H9 (cell line): ENCODE measurements around the gene CCBE1. TPM values are rescaled to one million over a fixed set of nuclear protein-coding genes. Genes with fewer than 3 reads are reported as not detected.

Experiments used
- DNase-seq: peaks from one replicate; pipeline ENCODE4 v3.0.0-alpha.2; 2017
- H2AFZ ChIP-seq: one replicate; pipeline ENCODE4 v1.6.1; 2013; ENCODE audit warnings: mild to moderate bottlenecking, low read length, control low read depth, moderate library complexity
- H2AK5ac ChIP-seq: 2 replicates; pipeline ENCODE4 v1.6.1; 2013; ENCODE audit warnings: low read length, control low read depth, mixed read lengths; ENCODE audit not compliant: insufficient read length
- H2BK120ac ChIP-seq: one replicate; pipeline ENCODE4 v1.6.1; 2013; ENCODE audit warnings: low read depth, mild to moderate bottlenecking, low read length, control low read depth, inconsistent platforms; ENCODE audit not compliant: poor library complexity, severe bottlenecking
- H2BK12ac ChIP-seq: 2 replicates; pipeline ENCODE4 v1.6.1; 2013; ENCODE audit warnings: low read length, control low read depth, mixed read lengths, low read depth; ENCODE audit not compliant: insufficient read length
- H2BK15ac ChIP-seq: 2 replicates; pipeline ENCODE4 v1.6.1; 2013; ENCODE audit warnings: low read depth, low read length, control low read depth
- H2BK20ac ChIP-seq: one replicate; pipeline ENCODE4 v1.6.1; 2013; ENCODE audit warnings: low read depth, mild to moderate bottlenecking, low read length, control low read depth, inconsistent platforms; ENCODE audit not compliant: poor library complexity, severe bottlenecking
- H2BK5ac ChIP-seq: 2 replicates; pipeline ENCODE4 v1.6.1; 2013; ENCODE audit warnings: low read length, control low read depth, mixed read lengths; ENCODE audit not compliant: insufficient read length
- H3K14ac ChIP-seq: 2 replicates; pipeline ENCODE4 v1.6.1; 2013; ENCODE audit warnings: low read length, control low read depth; ENCODE audit not compliant: insufficient read depth
- H3K18ac ChIP-seq: 2 replicates; pipeline ENCODE4 v1.6.1; 2013; ENCODE audit warnings: low read depth, mild to moderate bottlenecking, mixed read lengths, low read length, control low read depth; ENCODE audit not compliant: insufficient read length
- H3K23ac ChIP-seq: 2 replicates; pipeline ENCODE4 v1.6.1; 2013; ENCODE audit warnings: low read length, control low read depth, mixed read lengths, low read depth; ENCODE audit not compliant: insufficient read length
- H3K23me2 ChIP-seq: 2 replicates; pipeline ENCODE4 v1.6.1; 2013; ENCODE audit warnings: low read depth, mild to moderate bottlenecking, mixed read lengths, low read length, control low read depth; ENCODE audit not compliant: insufficient read length, poor library complexity, severe bottlenecking
- H3K27ac ChIP-seq: 2 replicates; pipeline ENCODE4 v1.5.1; 2013; ENCODE audit warnings: low read length, control low read depth, mixed read lengths, low read depth; ENCODE audit not compliant: insufficient read length
- H3K27me3 ChIP-seq: 2 replicates; pipeline ENCODE4 v1.6.1; 2013; ENCODE audit warnings: low read length, control low read depth, inconsistent platforms; ENCODE audit not compliant: insufficient read depth
- H3K4ac ChIP-seq: 2 replicates; pipeline ENCODE4 v1.6.1; 2013; ENCODE audit warnings: low read depth, mild to moderate bottlenecking, control low read depth, inconsistent platforms, low read length, moderate library complexity
- H3K4me1 ChIP-seq: 2 replicates; pipeline ENCODE4 v1.6.1; 2013; ENCODE audit warnings: low read length, control low read depth, inconsistent platforms; ENCODE audit not compliant: insufficient read depth
- H3K4me2 ChIP-seq: 2 replicates; pipeline ENCODE4 v1.6.1; 2013; ENCODE audit warnings: low read length, control low read depth, mixed read lengths; ENCODE audit not compliant: insufficient read length, insufficient read depth
- H3K56ac ChIP-seq: 2 replicates; pipeline ENCODE4 v1.6.1; 2013; ENCODE audit warnings: low read depth, mild to moderate bottlenecking, mixed read lengths, low read length, control low read depth; ENCODE audit not compliant: insufficient read length
- H3K79me1 ChIP-seq: 2 replicates; pipeline ENCODE4 v1.6.1; 2013; ENCODE audit warnings: low read depth, mild to moderate bottlenecking, moderate library complexity, low read length, control low read depth, inconsistent platforms; ENCODE audit not compliant: insufficient read depth, poor library complexity, severe bottlenecking
- H3K79me2 ChIP-seq: 2 replicates; pipeline ENCODE4 v1.6.1; 2013; ENCODE audit warnings: low read length, control low read depth, inconsistent platforms; ENCODE audit not compliant: insufficient read depth
- H3K9ac ChIP-seq: 2 replicates; pipeline ENCODE4 v1.6.1; 2013; ENCODE audit warnings: low read length, control low read depth, mixed read lengths; ENCODE audit not compliant: insufficient read length; ENCODE audit errors: extremely low read depth
- H3K9me3 ChIP-seq: one replicate; pipeline ENCODE4 v1.6.1; 2013; ENCODE audit warnings: low read depth, low read length, inconsistent platforms; ENCODE audit not compliant: control insufficient read depth
- H3T11ph ChIP-seq: one replicate; pipeline ENCODE4 v1.6.1; 2013; ENCODE audit warnings: mild to moderate bottlenecking, low read length, control low read depth, inconsistent platforms
- H4K20me1 ChIP-seq: one replicate; pipeline ENCODE4 v1.6.1; 2013; ENCODE audit not compliant: control insufficient read depth, insufficient read length, insufficient read depth
- H4K5ac ChIP-seq: 2 replicates; pipeline ENCODE4 v1.6.1; 2013; ENCODE audit warnings: low read depth, mild to moderate bottlenecking, mixed read lengths, low read length, control low read depth; ENCODE audit not compliant: insufficient read length
- H4K8ac ChIP-seq: replicated peaks from 2 replicates; pipeline ENCODE4 v1.6.1; 2013; ENCODE audit warnings: low read length, control low read depth, mixed read lengths, low read depth; ENCODE audit not compliant: insufficient read length
- H4K91ac ChIP-seq: 2 replicates; pipeline ENCODE4 v1.6.1; 2013; ENCODE audit warnings: low read depth, mild to moderate bottlenecking, moderate library complexity, mixed read lengths, low read length, control low read depth; ENCODE audit not compliant: insufficient read length
- H3K27ac Mint-ChIP-seq, 3 experiments: 2 replicates in 2 of 3; 3 replicates in 1 of 3; pipeline ENCODE4 v1.8.0; 2020 to 2021; ENCODE audit warnings: mixed read lengths in 3 of 3, mild to moderate bottlenecking in 1 of 3, moderate library complexity in 1 of 3
- H3K27me3 Mint-ChIP-seq: 2 replicates; pipeline ENCODE4 v1.8.0; 2021; ENCODE audit warnings: low read depth, mild to moderate bottlenecking, moderate library complexity, mixed read lengths
- H3K36me3 Mint-ChIP-seq, 3 experiments: 2 replicates in 2 of 3; 3 replicates in 1 of 3; pipeline ENCODE4 v1.8.0; 2020 to 2021; ENCODE audit warnings: low read depth in 3 of 3, mixed read lengths in 3 of 3; ENCODE audit not compliant: insufficient read depth in 1 of 3
- H3K4me1 Mint-ChIP-seq, 2 experiments: 2 replicates each; pipeline ENCODE4 v1.8.0; 2020; ENCODE audit warnings: mixed read lengths in 2 of 2
- H3K4me3 Mint-ChIP-seq, 2 experiments: 2 replicates in 1 of 2; 3 replicates in 1 of 2; pipeline ENCODE4 v1.8.0; 2020 to 2021; ENCODE audit warnings: mild to moderate bottlenecking in 2 of 2, mixed read lengths in 2 of 2, moderate library complexity in 1 of 2
- H3K9me3 Mint-ChIP-seq, 2 experiments: 2 replicates in 1 of 2; 3 replicates in 1 of 2; pipeline ENCODE4 v1.8.0; 2020; ENCODE audit warnings: mild to moderate bottlenecking in 2 of 2, mixed read lengths in 2 of 2, moderate library complexity in 1 of 2
- CTCF ChIP-seq: fragments of 200-600 bp; sonication (generic); conservative IDR thresholded peaks from 3 replicates; pipeline ENCODE4 v1.8.0; 2021; ENCODE audit warnings: antibody characterized with exemption, mild to moderate bottlenecking
- WGBS: extraction: QIAGEN DNeasy Blood & Tissue Kit; methylation state at CpG from one replicate; pipeline ENCODE4 v1.1.7; 2013; ENCODE audit warnings: missing lambda C conversion rate, low lambda C conversion rate, mixed read lengths; ENCODE audit not compliant: insufficient read length; ENCODE audit errors: extremely low coverage; 5-methylcytosine and 5-hydroxymethylcytosine counted together
- total RNA-seq: library from RNA; stranded (reverse); gene quantifications from 2 replicates; pipeline ENCODE4 v1.2.1, GENCODE V29; 2021

The CCBE1 gene
- total RNA-seq, 1 experiment from 2014 or later: 0.39 TPM

- Histone ChIP-seq H3K18ac (no peak overlapping the region), H3K9ac (no peak overlapping the region), H4K91ac (no peak overlapping the region), H2AK5ac (no peak overlapping the region), H3K27me3 (no peaks in the 10 kb centered on the region), H3K56ac (no peak overlapping the region), H2BK15ac (no peak overlapping the region), H3K4ac (no peak overlapping the region), H3K23me2 (no peaks in the 10 kb centered on the region), H2BK20ac (no peak overlapping the region), H3K79me2 (no peaks in the 10 kb centered on the region), H2BK5ac (no peak overlapping the region), H2BK12ac (no peak overlapping the region), H3K27ac (no peak overlapping the region), H4K5ac (no peak overlapping the region), H4K20me1 (no peaks in the 10 kb centered on the region), H4K8ac (no peak overlapping the region), H3K4me2 (no peak overlapping the region), H3K4me1 (no peaks in the 10 kb centered on the region), H3T11ph (no peak overlapping the region), H3K79me1 (no peaks in the 10 kb centered on the region), H2AFZ (no peak overlapping the region), H3K23ac (no peak overlapping the region), H3K14ac (no peak overlapping the region), H2BK120ac (no peak overlapping the region), H3K9me3 (no peaks in the 10 kb centered on the region)
- DNase-seq: no peak
- H3K27ac Mint-ChIP-seq: no peak overlapping the region
- H3K4me1 Mint-ChIP-seq: peaks cover 7 to 17% of the 10 kb centered on the region in 2 experiments
- TF ChIP-seq CTCF: no peak
- no peaks in the 10 kb centered on the region for H3K36me3 Mint-ChIP-seq
- H3K4me3 Mint-ChIP-seq: no peak overlapping the region
- H3K27me3 Mint-ChIP-seq: no peaks in the 10 kb centered on the region; the same call in 1 of the 2 replicates
- no peaks in the 10 kb centered on the region for H3K9me3 Mint-ChIP-seq
- no CpG with 5 or more reads among the region's 12 CpGs for WGBS
These were observed 241.4 kb downstream of the CCBE1 start for GRCh38 chr18:59455728-59456276.
